PC-3 (cell line): ENCODE results near the gene PHF2.

Experiments used
- EZH2 ChIP-seq: fragments of 300-600 bp; sonication (generic); IDR thresholded peaks from one replicate; pipeline ENCODE4 v1.6.1; 2017; ENCODE audit warnings: antibody characterized with exemption, mild to moderate bottlenecking, low read length; ENCODE audit not compliant: unreplicated experiment
- TF ChIP-seq, protein P1 (sequence below): fragments of 300-600 bp; sonication (generic); conservative IDR thresholded peaks from 2 replicates; pipeline ENCODE4 v1.5.1; 2017; ENCODE audit warnings: antibody characterized with exemption, low read depth, mild to moderate bottlenecking, low read length

DNA sequence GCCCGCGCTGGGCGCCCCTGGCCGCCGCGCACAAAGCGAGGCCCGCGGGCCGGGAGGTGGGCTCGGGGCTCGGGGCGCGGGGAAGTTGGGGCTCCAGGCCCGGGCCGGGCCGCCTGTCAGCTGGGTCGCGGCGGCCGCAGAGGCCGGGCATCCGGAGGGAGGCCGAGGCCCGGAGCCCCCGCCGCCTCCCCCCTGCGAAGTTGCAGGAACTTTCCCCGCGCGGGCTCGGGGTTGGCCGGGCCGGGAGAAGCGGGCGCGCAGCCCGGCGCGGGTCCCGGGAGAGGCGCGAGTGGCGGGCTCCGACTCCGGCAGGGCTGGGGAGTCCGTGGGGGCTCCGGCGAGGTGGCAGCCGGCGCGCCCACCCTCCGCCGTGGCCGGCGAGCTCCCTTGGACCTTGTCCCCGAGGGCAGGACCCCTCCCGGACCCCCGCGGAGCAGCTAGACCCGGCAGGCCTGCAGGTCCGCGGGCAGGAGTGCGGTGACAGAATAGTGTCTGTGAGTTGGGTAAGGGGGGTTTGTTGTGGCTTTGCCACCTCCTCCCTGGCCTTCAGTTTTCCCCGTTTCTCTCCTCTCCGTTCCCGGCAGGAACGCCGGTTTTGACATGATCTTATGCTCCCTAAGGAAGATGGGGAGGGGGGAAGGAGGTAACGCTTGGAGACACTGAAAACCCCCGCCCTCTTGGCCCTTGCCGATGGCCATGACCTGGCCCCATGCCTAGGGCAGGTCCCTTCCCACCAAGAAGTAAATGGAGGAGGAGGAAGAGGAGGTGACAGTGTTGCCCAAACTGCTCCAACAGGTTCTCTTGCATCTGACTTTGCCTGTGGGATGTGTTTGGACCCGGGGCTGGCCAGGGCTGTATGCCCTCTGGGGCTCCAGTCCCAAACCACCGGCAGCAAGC, 942 bp downstream of the PHF2 start:
- TF ChIP-seq, protein P1, sequence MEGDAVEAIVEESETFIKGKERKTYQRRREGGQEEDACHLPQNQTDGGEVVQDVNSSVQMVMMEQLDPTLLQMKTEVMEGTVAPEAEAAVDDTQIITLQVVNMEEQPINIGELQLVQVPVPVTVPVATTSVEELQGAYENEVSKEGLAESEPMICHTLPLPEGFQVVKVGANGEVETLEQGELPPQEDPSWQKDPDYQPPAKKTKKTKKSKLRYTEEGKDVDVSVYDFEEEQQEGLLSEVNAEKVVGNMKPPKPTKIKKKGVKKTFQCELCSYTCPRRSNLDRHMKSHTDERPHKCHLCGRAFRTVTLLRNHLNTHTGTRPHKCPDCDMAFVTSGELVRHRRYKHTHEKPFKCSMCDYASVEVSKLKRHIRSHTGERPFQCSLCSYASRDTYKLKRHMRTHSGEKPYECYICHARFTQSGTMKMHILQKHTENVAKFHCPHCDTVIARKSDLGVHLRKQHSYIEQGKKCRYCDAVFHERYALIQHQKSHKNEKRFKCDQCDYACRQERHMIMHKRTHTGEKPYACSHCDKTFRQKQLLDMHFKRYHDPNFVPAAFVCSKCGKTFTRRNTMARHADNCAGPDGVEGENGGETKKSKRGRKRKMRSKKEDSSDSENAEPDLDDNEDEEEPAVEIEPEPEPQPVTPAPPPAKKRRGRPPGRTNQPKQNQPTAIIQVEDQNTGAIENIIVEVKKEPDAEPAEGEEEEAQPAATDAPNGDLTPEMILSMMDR, result no peak
- no peak for TF ChIP-seq EZH2
